Astrocyte (in vitro differentiated cells and primary cell): ENCODE results near the gene OSBPL2. TPM values are rescaled to one million over a fixed set of nuclear protein-coding genes. Genes with fewer than 3 reads are reported as not detected.

ENCODE experiments used
- DNase-seq: peaks from one replicate; pipeline ENCODE4 v3.0.0-alpha.2; 2010; ENCODE audit warnings: low read depth
- FAIRE-seq: peaks from 2 replicates; lab custom pipeline; 2011; peaks lifted over from hg19 to GRCh38; lab: Jason Lieb, UNC
- H2AFZ ChIP-seq: 2 replicates; pipeline ENCODE4 v1.6.0; 2012; ENCODE audit warnings: low read depth, low read length, inconsistent platforms
- H3K27ac ChIP-seq: 2 replicates; pipeline ENCODE4 v1.5.1; 2011; ENCODE audit warnings: low read depth, low read length, inconsistent platforms
- H3K27me3 ChIP-seq: 2 replicates; pipeline ENCODE4 v1.6.0; 2011; ENCODE audit warnings: low read length, inconsistent platforms; ENCODE audit not compliant: insufficient read depth
- H3K36me3 ChIP-seq: 2 replicates; pipeline ENCODE4 v1.5.1; 2011; ENCODE audit warnings: low read length, inconsistent platforms; ENCODE audit not compliant: insufficient read depth
- H3K4me1 ChIP-seq: 2 replicates; pipeline ENCODE4 v1.5.1; 2011; ENCODE audit warnings: low read length, inconsistent platforms; ENCODE audit not compliant: insufficient read depth
- H3K4me2 ChIP-seq: 2 replicates; pipeline ENCODE4 v1.6.0; 2012; ENCODE audit warnings: low read length, inconsistent platforms
- H3K4me3 ChIP-seq: 2 replicates; pipeline ENCODE4 v1.5.1; 2011; ENCODE audit warnings: low read depth, mild to moderate bottlenecking, low read length, inconsistent platforms; ENCODE audit not compliant: insufficient read depth
- H3K79me2 ChIP-seq: 2 replicates; pipeline ENCODE4 v1.6.0; 2012; ENCODE audit warnings: mild to moderate bottlenecking, low read length, inconsistent platforms; ENCODE audit not compliant: insufficient read depth
- H3K9ac ChIP-seq: 2 replicates; pipeline ENCODE4 v1.6.0; 2012; ENCODE audit warnings: mild to moderate bottlenecking, low read length, inconsistent platforms
- H3K9me3 ChIP-seq: 2 replicates; pipeline ENCODE4 v1.5.1; 2012; ENCODE audit warnings: low read depth, mild to moderate bottlenecking, low read length, inconsistent platforms; ENCODE audit not compliant: insufficient read depth
- H4K20me1 ChIP-seq: 2 replicates; pipeline ENCODE4 v1.6.0; 2012; ENCODE audit warnings: low read length, inconsistent platforms; ENCODE audit not compliant: insufficient read depth
- H3K27ac Mint-ChIP-seq: one replicate; pipeline ENCODE4 v1.8.0; 2021; ENCODE audit warnings: mild to moderate bottlenecking, mixed read lengths; ENCODE audit not compliant: unreplicated experiment
- H3K27me3 Mint-ChIP-seq: one replicate; pipeline ENCODE4 v1.8.0; 2021; ENCODE audit warnings: low read depth, mixed read lengths; ENCODE audit not compliant: unreplicated experiment
- H3K36me3 Mint-ChIP-seq: one replicate; pipeline ENCODE4 v1.8.0; 2021; ENCODE audit warnings: low read depth, mixed read lengths; ENCODE audit not compliant: unreplicated experiment
- H3K4me1 Mint-ChIP-seq: one replicate; pipeline ENCODE4 v1.8.0; 2021; ENCODE audit warnings: low read depth, mixed read lengths; ENCODE audit not compliant: unreplicated experiment
- H3K4me3 Mint-ChIP-seq: one replicate; pipeline ENCODE4 v1.8.0; 2021; ENCODE audit warnings: mild to moderate bottlenecking, moderate library complexity, mixed read lengths; ENCODE audit not compliant: unreplicated experiment
- H3K9me3 Mint-ChIP-seq: one replicate; pipeline ENCODE4 v1.8.0; 2021; ENCODE audit warnings: mild to moderate bottlenecking, mixed read lengths; ENCODE audit not compliant: unreplicated experiment
- EZH2 ChIP-seq: IDR thresholded peaks from 2 replicates; pipeline ENCODE4 v1.6.1; 2012; ENCODE audit warnings: mild to moderate bottlenecking, low read length, inconsistent platforms; ENCODE audit not compliant: insufficient read depth
- total RNA-seq: library from RNA; stranded (reverse); gene quantifications from 2 replicates; pipeline ENCODE4 v1.2.1, GENCODE V29; 2021
- TF ChIP-seq, protein P1 (sequence below): IDR thresholded peaks from 2 replicates; pipeline ENCODE4 v1.5.1; 2011; ENCODE audit warnings: low read depth, mild to moderate bottlenecking, inconsistent platforms, low read length, moderate library complexity; ENCODE audit not compliant: insufficient read depth

The OSBPL2 gene
- total RNA-seq, 1 donor from 2014 or later: 60.3 TPM

GRCh38 chr20:62210496-62210855 is 27.8 kb upstream of the OSBPL2 start:
- Histone ChIP-seq H3K4me2 (no peak overlapping the region), H3K36me3 (no peaks in the 10 kb centered on the region), H2AFZ (no peak overlapping the region), H4K20me1 (peaks cover 9% of the 10 kb centered on the region), H3K4me1 (no peaks in the 10 kb centered on the region), H3K9me3 (no peaks in the 10 kb centered on the region), H3K27me3 (peaks cover 4% of the 10 kb centered on the region), H3K9ac (no peak overlapping the region), H3K4me3 (no peak overlapping the region), H3K27ac (no peak overlapping the region), H3K79me2 (no peaks in the 10 kb centered on the region)
- no peak overlapping the region for H3K4me3 Mint-ChIP-seq
- FAIRE-seq (no peak), DNase-seq (no peak)
- no peaks in the 10 kb centered on the region for H3K4me1 Mint-ChIP-seq
- no peak overlapping the region for H3K27ac Mint-ChIP-seq
- peaks cover 23% of the 10 kb centered on the region for H3K27me3 Mint-ChIP-seq
- no peaks in the 10 kb centered on the region for H3K9me3 Mint-ChIP-seq
- peaks cover 5% of the 10 kb centered on the region for H3K36me3 Mint-ChIP-seq
- TF ChIP-seq, protein P1, sequence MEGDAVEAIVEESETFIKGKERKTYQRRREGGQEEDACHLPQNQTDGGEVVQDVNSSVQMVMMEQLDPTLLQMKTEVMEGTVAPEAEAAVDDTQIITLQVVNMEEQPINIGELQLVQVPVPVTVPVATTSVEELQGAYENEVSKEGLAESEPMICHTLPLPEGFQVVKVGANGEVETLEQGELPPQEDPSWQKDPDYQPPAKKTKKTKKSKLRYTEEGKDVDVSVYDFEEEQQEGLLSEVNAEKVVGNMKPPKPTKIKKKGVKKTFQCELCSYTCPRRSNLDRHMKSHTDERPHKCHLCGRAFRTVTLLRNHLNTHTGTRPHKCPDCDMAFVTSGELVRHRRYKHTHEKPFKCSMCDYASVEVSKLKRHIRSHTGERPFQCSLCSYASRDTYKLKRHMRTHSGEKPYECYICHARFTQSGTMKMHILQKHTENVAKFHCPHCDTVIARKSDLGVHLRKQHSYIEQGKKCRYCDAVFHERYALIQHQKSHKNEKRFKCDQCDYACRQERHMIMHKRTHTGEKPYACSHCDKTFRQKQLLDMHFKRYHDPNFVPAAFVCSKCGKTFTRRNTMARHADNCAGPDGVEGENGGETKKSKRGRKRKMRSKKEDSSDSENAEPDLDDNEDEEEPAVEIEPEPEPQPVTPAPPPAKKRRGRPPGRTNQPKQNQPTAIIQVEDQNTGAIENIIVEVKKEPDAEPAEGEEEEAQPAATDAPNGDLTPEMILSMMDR: no peak
- TF ChIP-seq EZH2: no peak

DNA sequence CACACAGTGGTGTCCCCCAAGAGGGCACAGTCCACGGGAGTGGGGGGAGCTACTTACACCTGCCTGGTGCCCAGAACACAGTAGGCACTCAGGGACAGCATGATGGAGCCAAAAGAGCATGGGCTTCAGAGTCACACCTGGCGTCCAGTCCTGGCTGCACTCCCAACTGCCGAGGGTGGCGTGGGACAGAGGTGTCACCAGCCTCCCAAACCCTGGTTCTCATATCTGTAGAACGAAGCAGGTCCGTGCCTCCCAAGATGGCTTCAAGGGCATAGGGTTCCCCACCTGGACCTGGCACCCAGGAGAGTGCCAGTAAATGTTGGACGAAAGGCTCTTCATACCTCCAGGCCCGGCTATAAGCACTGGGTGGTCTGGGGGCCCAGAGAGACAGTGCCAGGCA is 27.1 kb upstream of the OSBPL2 start:
- H3K27ac ChIP-seq: no peak overlapping the region
- no peaks in the 10 kb centered on the region for H3K36me3 ChIP-seq
- H3K4me2 ChIP-seq: no peak overlapping the region
- no peak overlapping the region for H3K4me3 Mint-ChIP-seq
- peaks cover 5% of the 10 kb centered on the region for H3K36me3 Mint-ChIP-seq
- H3K4me1 ChIP-seq: no peaks in the 10 kb centered on the region
- peaks cover 4% of the 10 kb centered on the region for H3K27me3 ChIP-seq
- no peak for FAIRE-seq
- peaks cover 9% of the 10 kb centered on the region for H4K20me1 ChIP-seq
- H3K9me3 ChIP-seq: no peaks in the 10 kb centered on the region
- no peak overlapping the region for H3K27ac Mint-ChIP-seq
- no peak for DNase-seq
- no peak overlapping the region for H3K4me3 ChIP-seq
- H3K9ac ChIP-seq: no peak overlapping the region
- no peaks in the 10 kb centered on the region for H3K79me2 ChIP-seq
- TF ChIP-seq, protein P1: no peak
- no peak for TF ChIP-seq EZH2
- no peaks in the 10 kb centered on the region for H3K9me3 Mint-ChIP-seq
- H3K27me3 Mint-ChIP-seq: peaks cover 26% of the 10 kb centered on the region
- no peak overlapping the region for H2AFZ ChIP-seq
- H3K4me1 Mint-ChIP-seq: no peaks in the 10 kb centered on the region

DNA sequence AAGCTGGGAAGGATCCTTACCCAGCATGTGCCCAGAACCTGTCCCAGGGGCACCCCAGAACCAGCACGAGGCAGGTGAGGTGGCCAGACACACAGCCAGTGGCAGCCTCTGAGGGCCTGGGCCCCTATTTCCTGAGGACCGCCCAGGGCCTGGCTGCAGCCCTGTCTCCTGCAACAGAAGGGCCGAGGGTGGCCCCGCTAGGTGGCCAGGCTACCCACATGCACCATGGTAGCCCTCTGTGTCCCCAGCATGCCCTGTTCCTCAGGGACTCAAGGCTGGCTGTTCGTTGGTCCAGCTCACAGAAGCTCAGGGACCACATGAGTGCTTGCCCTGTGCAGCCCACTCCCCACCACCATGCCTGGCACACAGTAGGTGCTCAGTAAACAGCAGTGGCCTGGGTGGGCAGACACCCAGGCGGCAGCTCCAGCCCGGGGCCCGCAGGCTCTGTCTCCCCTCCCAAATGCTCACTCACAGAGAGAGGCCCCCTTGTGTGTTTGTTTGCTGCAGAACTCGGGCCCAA is 26.5 kb upstream of the OSBPL2 start:
- H2AFZ ChIP-seq: no peak overlapping the region
- no peaks in the 10 kb centered on the region for H3K79me2 ChIP-seq
- H3K27me3 ChIP-seq: peaks cover 4% of the 10 kb centered on the region
- no peak overlapping the region for H3K27ac Mint-ChIP-seq
- no peaks in the 10 kb centered on the region for H3K9me3 ChIP-seq
- H3K9me3 Mint-ChIP-seq: no peaks in the 10 kb centered on the region
- H3K4me1 ChIP-seq: no peaks in the 10 kb centered on the region
- peaks cover 9% of the 10 kb centered on the region for H4K20me1 ChIP-seq
- H3K4me1 Mint-ChIP-seq: no peaks in the 10 kb centered on the region
- peaks cover 29% of the 10 kb centered on the region for H3K27me3 Mint-ChIP-seq
- H3K4me3 ChIP-seq: no peak overlapping the region
- no peak for DNase-seq
- no peak overlapping the region for H3K4me2 ChIP-seq
- H3K27ac ChIP-seq: no peak overlapping the region
- H3K4me3 Mint-ChIP-seq: no peak overlapping the region
- H3K36me3 Mint-ChIP-seq: peaks cover 5% of the 10 kb centered on the region
- no peak for FAIRE-seq
- H3K9ac ChIP-seq: no peak overlapping the region
- no peaks in the 10 kb centered on the region for H3K36me3 ChIP-seq
- TF ChIP-seq, protein P1: no peak
- no peak for TF ChIP-seq EZH2
